ENCODE measurements around the gene GCNT1.

DNA sequence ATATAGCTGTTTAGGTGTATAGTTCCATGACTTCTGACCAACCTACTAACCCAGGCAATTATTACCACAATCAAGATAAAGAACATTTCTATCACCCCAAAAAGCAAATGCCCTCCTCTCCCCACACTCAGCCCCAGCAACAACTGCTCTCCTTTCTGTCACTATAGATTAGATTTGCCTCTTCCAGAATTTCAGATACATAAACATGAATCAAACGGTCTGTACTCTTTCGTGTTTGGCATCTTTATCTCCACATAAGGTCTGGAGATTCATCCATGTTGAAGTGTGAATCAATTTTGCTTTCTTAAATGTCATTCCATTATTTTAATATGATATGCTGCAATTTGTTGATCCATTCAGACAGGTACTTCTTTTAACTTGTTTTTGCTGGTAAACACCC, 10.5 kb upstream of the GCNT1 start:
- TF ChIP-seq ZNF121 (CRISPR knock-in tag; IDR thresholded peaks at IDR 0.05) (no peak), ELF4 (CRISPR knock-in tag; IDR thresholded peaks at IDR 0.05; ENCODE audit: low read depth) (no peak), CREM (CRISPR knock-in tag; IDR thresholded peaks at IDR 0.05) (no peak), ZNF416 (CRISPR knock-in tag; IDR thresholded peaks at IDR 0.05) (no peak)

All from WTC11 (cell line).